A549 (cell line): ENCODE data around the gene CHD1. TPM values are rescaled to one million over a fixed set of nuclear protein-coding genes. Genes with fewer than 3 reads are reported as not detected.

Source experiments
- ATAC-seq, 2 experiments: fragments of 200-7000 bp in 1 of 2; fragments of >200 bp in 1 of 2; cut with Nextera tagmentation in 1 of 2; cut with Tn5 transposase in 1 of 2; 3 replicates each; pipeline versions ENCODE4 v1.8.0 to v1.9.1; 2018 to 2020; ENCODE audit warnings: mild to moderate bottlenecking in 1 of 2, moderate library complexity in 1 of 2
- CTCF ChIA-PET: fragments of 300-600 bp; sonication (Branson Sonifier 250); formaldehyde crosslinking; extraction: SDS; loops from one replicate; lab custom pipeline; 2021; ENCODE audit warnings: antibody characterized with exemption, inconsistent platforms; lab: Yijun Ruan, JAX
- POLR2A ChIA-PET: fragments of 350-600 bp; formaldehyde crosslinking; extraction: SDS; loops from one replicate; lab custom pipeline; 2021; ENCODE audit warnings: antibody characterized with exemption, inconsistent platforms; lab: Yijun Ruan, JAX
- DNase-seq, 2 experiments: peaks; one replicate each; pipeline versions ENCODE4 v3.0.0 to v3.0.0-alpha.2; 2011 to 2016; ENCODE audit warnings: low read depth in 1 of 2, low spot score in 1 of 2
- FAIRE-seq: peaks from 2 replicates; lab custom pipeline; 2011; peaks lifted over from hg19 to GRCh38; lab: Jason Lieb, UNC
- H3K27ac ChIP-seq, 2 experiments: fragments of >200 bp; sonication (Bioruptor Twin); formaldehyde crosslinking; 3 replicates each; pipeline ENCODE4 v1.5.1; 2016 to 2017
- H3K4me1 ChIP-seq: fragments of >200 bp; sonication (Bioruptor Twin); formaldehyde crosslinking; 3 replicates; pipeline ENCODE4 v1.6.1; 2016
- H3K4me2 ChIP-seq: fragments of >200 bp; sonication (Bioruptor Twin); formaldehyde crosslinking; 3 replicates; pipeline ENCODE4 v1.6.1; 2016
- H3K4me3 ChIP-seq: fragments of >200 bp; sonication (Bioruptor Twin); formaldehyde crosslinking; 3 replicates; pipeline ENCODE4 v1.5.1; 2016
- H3K9me3 ChIP-seq: fragments of >200 bp; sonication (Bioruptor Twin); formaldehyde crosslinking; 3 replicates; pipeline ENCODE4 v1.6.1; 2016
- CBX8 ChIP-seq: fragments of 200-600 bp; sonication (generic); IDR thresholded peaks from 2 replicates; pipeline ENCODE4 v1.6.1; 2016
- CHD2 ChIP-seq: fragments of 150-350 bp; IDR thresholded peaks from 2 replicates; pipeline ENCODE4 v1.6.1; 2014; ENCODE audit warnings: low read length; ENCODE audit not compliant: partially characterized antibody
- EHF ChIP-seq: fragments of 250-450 bp; sonication (Bioruptor Pico); IDR thresholded peaks from 2 replicates; pipeline ENCODE4 v1.5.0; 2020; ENCODE audit warnings: mild to moderate bottlenecking
- EP300 ChIP-seq, 2 experiments: fragments of >200 bp; sonication (Bioruptor Twin); formaldehyde crosslinking; IDR thresholded peaks; 2 replicates in 1 of 2; 3 replicates in 1 of 2; pipeline ENCODE4 v1.6.1; 2016 to 2017
- FOSL2 ChIP-seq, 2 experiments: fragments of 450-650 bp in 1 of 2; fragments of >200 bp in 1 of 2; sonication (Bioruptor Twin) in 1 of 2; formaldehyde crosslinking; IDR thresholded peaks; 2 replicates each; pipeline versions ENCODE4 v1.5.0 to v1.6.1; 2016 to 2020; ENCODE audit warnings: mild to moderate bottlenecking in 1 of 2, moderate library complexity in 1 of 2
- FOXS1 ChIP-seq: fragments of 250-450 bp; sonication (Bioruptor Pico); IDR thresholded peaks from 2 replicates; pipeline ENCODE4 v1.5.0; 2020; ENCODE audit warnings: mild to moderate bottlenecking, moderate library complexity
- HEYL ChIP-seq: fragments of 250-450 bp; sonication (Bioruptor Pico); IDR thresholded peaks from 2 replicates; pipeline ENCODE4 v1.8.0; 2021; ENCODE audit warnings: mild to moderate bottlenecking, moderate library complexity
- HOXA7 ChIP-seq: fragments of 250-450 bp; sonication (Bioruptor Pico); IDR thresholded peaks from 2 replicates; pipeline ENCODE4 v1.5.0; 2020; ENCODE audit warnings: mild to moderate bottlenecking, moderate library complexity
- MAFK ChIP-seq: fragments of 450-650 bp; IDR thresholded peaks from 2 replicates; pipeline ENCODE4 v1.6.1; 2014; ENCODE audit not compliant: partially characterized antibody
- POLR2AphosphoS2 ChIP-seq: conservative IDR thresholded peaks from 2 replicates; pipeline ENCODE4 v1.6.1; 2012; ENCODE audit warnings: low read length, improper control_type of control experiment, inconsistent platforms
- RCOR1 ChIP-seq: fragments of 150-350 bp; IDR thresholded peaks from 2 replicates; pipeline ENCODE4 v1.6.1; 2014; ENCODE audit warnings: antibody characterized with exemption, low read length, low read depth
- RNF2 ChIP-seq: fragments of 200-600 bp; sonication (generic); IDR thresholded peaks from 2 replicates; pipeline ENCODE4 v1.6.1; 2016; ENCODE audit warnings: low read depth, mild to moderate bottlenecking, antibody characterized with exemption, moderate library complexity, borderline replicate concordance
- SMC3 ChIP-seq: fragments of >200 bp; sonication (Bioruptor Twin); formaldehyde crosslinking; IDR thresholded peaks from 3 replicates; pipeline ENCODE4 v1.6.1; 2018; ENCODE audit warnings: inconsistent platforms
- TFCP2L1 ChIP-seq: fragments of 250-450 bp; sonication (Bioruptor Pico); IDR thresholded peaks from 2 replicates; pipeline ENCODE4 v1.5.0; 2021; ENCODE audit warnings: mild to moderate bottlenecking
- TP53 ChIP-seq: fragments of 250-450 bp; sonication (Bioruptor Pico); IDR thresholded peaks from 2 replicates; pipeline ENCODE4 v1.5.0; 2021; ENCODE audit warnings: mild to moderate bottlenecking, moderate library complexity
- ZFP36 ChIP-seq: fragments of 450-650 bp; IDR thresholded peaks from 2 replicates; pipeline ENCODE4 v1.6.1; 2014; ENCODE audit warnings: borderline replicate concordance; ENCODE audit not compliant: partially characterized antibody
- ZSCAN20 ChIP-seq: fragments of 250-450 bp; sonication (Bioruptor Pico); IDR thresholded peaks from 2 replicates; pipeline ENCODE4 v1.8.0; 2022; ENCODE audit warnings: mild to moderate bottlenecking, moderate library complexity
- WGBS: methylation state at CpG from one replicate; pipeline ENCODE4 v1.1.6; 2017; ENCODE audit errors: missing lambda C conversion rate; 5-methylcytosine and 5-hydroxymethylcytosine counted together
- polyA plus RNA-seq, 4 experiments: library from polyadenylated mRNA; depleted of rRNA in 3 of 4; stranded (reverse); fragments of >200 nt; fragmentation: RNase III in 1 of 4; extraction: RNeasy Plus Mini Kit Qiagen cat#74134 plus additional on column Dnase treatment in 1 of 4; gene quantifications; 2 replicates in 3 of 4; 3 replicates in 1 of 4; pipeline ENCODE4 v1.2.3, GENCODE V29; 2011 to 2017
- TF ChIP-seq, protein P1 (sequence below): fragments of 250-450 bp; sonication (Bioruptor Pico); IDR thresholded peaks from 2 replicates; pipeline ENCODE4 v1.5.0; 2021; ENCODE audit warnings: mild to moderate bottlenecking, moderate library complexity, borderline replicate concordance
- TF ChIP-seq, protein P2 (sequence below): fragments of >200 bp; sonication (Bioruptor Twin); formaldehyde crosslinking; IDR thresholded peaks from 3 replicates; pipeline ENCODE4 v1.5.1; 2016
- TF ChIP-seq, protein P3 (sequence below): fragments of 450-650 bp; IDR thresholded peaks from 2 replicates; pipeline ENCODE4 v1.6.1; 2014; ENCODE audit warnings: antibody characterized with exemption
- TF ChIP-seq, protein P4 (sequence below): IDR thresholded peaks from 2 replicates; pipeline ENCODE4 v1.6.1; 2012
- TF ChIP-seq, protein P5 (sequence below): IDR thresholded peaks from 2 replicates; pipeline ENCODE4 v1.6.1; 2012

Gene CHD1
- polyA plus RNA-seq, 2 of the 4 experiments (the other 2 are of a cell fraction), result 25.9 to 53.9 TPM

DNA sequence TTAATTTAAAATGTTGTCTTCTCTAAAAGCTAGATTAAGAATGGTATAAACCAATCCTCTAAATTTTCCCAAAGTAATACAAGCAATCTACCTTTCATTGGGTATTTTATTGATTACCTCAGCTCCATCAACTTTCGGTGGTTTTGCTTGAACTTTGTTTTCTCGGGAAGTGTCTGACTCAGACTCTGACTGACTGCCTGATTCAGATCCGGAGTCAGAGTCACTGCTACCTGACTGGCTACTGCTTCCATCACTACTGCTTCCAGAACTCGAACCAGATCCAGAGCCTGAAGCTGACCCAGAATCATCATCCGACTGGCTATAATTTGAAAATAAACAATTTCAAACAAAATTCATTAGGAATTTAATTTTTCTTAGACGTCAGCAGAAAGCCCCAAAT, 24.0 kb downstream of the CHD1 start:
- H3K4me3 ChIP-seq, result no peak overlapping the region
- TF ChIP-seq FOSL2 (IDR thresholded peaks at IDR 0.05) (no peak), FOSL2 (CRISPR knock-in tag; IDR thresholded peaks at IDR 0.05) (no peak), EP300 (IDR thresholded peaks at IDR 0.05) (no peak), POLR2AphosphoS2 (no peak), TFCP2L1 (CRISPR knock-in tag) (no peak), CHD2 (no peak), CBX8 (no peak)
- 48% methylated on average over 6 of the region's 6 CpGs for WGBS
- FAIRE-seq, result no peak
- ATAC-seq, result peak; percentile 62 to 63; a peak in 3 of 6 replicates
- H3K9me3 ChIP-seq, result no peaks in the 10 kb centered on the region
- peaks cover 24% of the 10 kb centered on the region for H3K4me1 ChIP-seq
- H3K27ac ChIP-seq, result no peak overlapping the region
- POLR2A ChIA-PET, result interaction anchor here (0.6 to 2.2 kb wide), 2 partner anchors 24 to 30 kb away, joined by 3 to 10 read pairs; partner anchors contain the start of gene CHD1
- no peak overlapping the region for H3K4me2 ChIP-seq
- CTCF ChIA-PET, result interaction anchor here (0.7 to 2.5 kb wide), 7 partner anchors 9 to 157 kb away, joined by 3 to 32 read pairs (median 3); no protein-coding TSS in a partner anchor
- no peak for DNase-seq

DNA sequence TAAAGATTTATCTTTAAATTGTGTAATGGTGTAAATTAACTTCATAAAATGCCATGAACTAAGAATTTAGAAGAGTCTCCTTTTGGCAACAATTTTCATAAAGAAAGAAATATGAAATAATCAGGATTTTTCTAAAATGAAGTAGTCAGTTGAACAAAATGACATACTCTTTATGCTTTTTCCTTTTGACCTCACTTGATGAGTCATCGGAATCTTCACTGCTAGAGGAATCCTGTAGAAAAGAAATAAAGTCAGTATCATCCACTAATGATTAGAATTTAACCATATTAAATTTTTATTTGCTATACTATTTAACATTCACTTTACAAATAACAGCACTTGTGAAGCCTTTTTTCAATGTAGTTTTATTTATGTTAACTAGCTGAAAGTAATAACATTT, 26.1 kb downstream of the CHD1 start:
- TF ChIP-seq RCOR1 (no peak), ZSCAN20 (no peak), HEYL (CRISPR knock-in tag) (no peak), TP53 (CRISPR knock-in tag) (no peak), FOSL2 (IDR thresholded peaks at IDR 0.05) (no peak), FOSL2 (CRISPR knock-in tag; IDR thresholded peaks at IDR 0.05) (peak; percentile 91), FOXS1 (CRISPR knock-in tag) (no peak), SMC3 (no peak), RNF2 (no peak), MAFK (peak; percentile 59)
- TF ChIP-seq, protein P1, sequence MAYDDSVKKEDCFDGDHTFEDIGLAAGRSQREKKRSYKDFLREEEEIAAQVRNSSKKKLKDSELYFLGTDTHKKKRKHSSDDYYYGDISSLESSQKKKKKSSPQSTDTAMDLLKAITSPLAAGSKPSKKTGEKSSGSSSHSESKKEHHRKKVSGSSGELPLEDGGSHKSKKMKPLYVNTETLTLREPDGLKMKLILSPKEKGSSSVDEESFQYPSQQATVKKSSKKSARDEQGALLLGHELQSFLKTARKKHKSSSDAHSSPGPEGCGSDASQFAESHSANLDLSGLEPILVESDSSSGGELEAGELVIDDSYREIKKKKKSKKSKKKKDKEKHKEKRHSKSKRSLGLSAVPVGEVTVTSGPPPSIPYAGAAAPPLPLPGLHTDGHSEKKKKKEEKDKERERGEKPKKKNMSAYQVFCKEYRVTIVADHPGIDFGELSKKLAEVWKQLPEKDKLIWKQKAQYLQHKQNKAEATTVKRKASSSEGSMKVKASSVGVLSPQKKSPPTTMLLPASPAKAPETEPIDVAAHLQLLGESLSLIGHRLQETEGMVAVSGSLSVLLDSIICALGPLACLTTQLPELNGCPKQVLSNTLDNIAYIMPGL (CRISPR knock-in tag), result no peak
- TF ChIP-seq, protein P2, sequence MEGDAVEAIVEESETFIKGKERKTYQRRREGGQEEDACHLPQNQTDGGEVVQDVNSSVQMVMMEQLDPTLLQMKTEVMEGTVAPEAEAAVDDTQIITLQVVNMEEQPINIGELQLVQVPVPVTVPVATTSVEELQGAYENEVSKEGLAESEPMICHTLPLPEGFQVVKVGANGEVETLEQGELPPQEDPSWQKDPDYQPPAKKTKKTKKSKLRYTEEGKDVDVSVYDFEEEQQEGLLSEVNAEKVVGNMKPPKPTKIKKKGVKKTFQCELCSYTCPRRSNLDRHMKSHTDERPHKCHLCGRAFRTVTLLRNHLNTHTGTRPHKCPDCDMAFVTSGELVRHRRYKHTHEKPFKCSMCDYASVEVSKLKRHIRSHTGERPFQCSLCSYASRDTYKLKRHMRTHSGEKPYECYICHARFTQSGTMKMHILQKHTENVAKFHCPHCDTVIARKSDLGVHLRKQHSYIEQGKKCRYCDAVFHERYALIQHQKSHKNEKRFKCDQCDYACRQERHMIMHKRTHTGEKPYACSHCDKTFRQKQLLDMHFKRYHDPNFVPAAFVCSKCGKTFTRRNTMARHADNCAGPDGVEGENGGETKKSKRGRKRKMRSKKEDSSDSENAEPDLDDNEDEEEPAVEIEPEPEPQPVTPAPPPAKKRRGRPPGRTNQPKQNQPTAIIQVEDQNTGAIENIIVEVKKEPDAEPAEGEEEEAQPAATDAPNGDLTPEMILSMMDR, result no peak
- TF ChIP-seq, protein P3, sequence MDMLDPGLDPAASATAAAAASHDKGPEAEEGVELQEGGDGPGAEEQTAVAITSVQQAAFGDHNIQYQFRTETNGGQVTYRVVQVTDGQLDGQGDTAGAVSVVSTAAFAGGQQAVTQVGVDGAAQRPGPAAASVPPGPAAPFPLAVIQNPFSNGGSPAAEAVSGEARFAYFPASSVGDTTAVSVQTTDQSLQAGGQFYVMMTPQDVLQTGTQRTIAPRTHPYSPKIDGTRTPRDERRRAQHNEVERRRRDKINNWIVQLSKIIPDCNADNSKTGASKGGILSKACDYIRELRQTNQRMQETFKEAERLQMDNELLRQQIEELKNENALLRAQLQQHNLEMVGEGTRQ, result no peak
- DNase-seq (no peak), FAIRE-seq (peak; percentile 86), ATAC-seq (no peak)
- Histone ChIP-seq H3K4me3 (no peak overlapping the region), H3K4me2 (no peak overlapping the region), H3K4me1 (peaks cover 24% of the 10 kb centered on the region), H3K9me3 (no peaks in the 10 kb centered on the region), H3K27ac (no peak overlapping the region)
- CTCF ChIA-PET, result no interaction called here
- 67% methylated on average over 1 of the region's 1 CpG for WGBS
- POLR2A ChIA-PET, result interaction anchor here (2.2 kb wide), 1 partner anchor 26 kb away, joined by 10 read pairs; the partner anchor contains the start of gene CHD1

DNA sequence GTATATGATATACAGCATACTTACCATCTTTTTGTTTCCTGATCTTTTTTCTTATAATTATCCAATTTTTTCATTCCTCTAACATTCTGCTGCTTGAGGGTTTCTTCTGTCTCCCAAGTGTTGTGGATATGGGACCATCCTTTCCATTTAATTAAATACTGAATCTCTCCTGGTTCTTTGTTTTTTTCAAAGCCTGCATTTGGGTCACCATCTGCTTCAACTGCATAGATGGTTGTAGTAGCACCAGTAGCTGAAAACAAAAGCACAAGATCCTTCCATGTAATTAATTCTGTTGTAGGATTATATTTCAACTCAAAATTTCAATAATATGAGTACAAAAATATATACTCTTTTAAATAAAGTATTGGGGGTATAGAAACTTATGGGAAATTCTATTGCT, 29.4 kb downstream of the CHD1 start:
- POLR2A ChIA-PET, result no interaction called here
- FAIRE-seq, result no peak
- Histone ChIP-seq H3K9me3 (no peaks in the 10 kb centered on the region), H3K4me2 (no peak overlapping the region)
- no peak for ATAC-seq
- no peak for TF ChIP-seq ZSCAN20
- TF ChIP-seq SMC3, result no peak
- no peak for TF ChIP-seq EHF (CRISPR knock-in tag)
- TF ChIP-seq ZFP36, result no peak
- TF ChIP-seq, protein P4, sequence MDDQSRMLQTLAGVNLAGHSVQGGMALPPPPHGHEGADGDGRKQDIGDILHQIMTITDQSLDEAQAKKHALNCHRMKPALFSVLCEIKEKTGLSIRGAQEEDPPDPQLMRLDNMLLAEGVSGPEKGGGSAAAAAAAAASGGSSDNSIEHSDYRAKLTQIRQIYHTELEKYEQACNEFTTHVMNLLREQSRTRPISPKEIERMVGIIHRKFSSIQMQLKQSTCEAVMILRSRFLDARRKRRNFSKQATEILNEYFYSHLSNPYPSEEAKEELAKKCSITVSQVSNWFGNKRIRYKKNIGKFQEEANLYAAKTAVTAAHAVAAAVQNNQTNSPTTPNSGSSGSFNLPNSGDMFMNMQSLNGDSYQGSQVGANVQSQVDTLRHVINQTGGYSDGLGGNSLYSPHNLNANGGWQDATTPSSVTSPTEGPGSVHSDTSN, result no peak
- TF ChIP-seq, protein P5, sequence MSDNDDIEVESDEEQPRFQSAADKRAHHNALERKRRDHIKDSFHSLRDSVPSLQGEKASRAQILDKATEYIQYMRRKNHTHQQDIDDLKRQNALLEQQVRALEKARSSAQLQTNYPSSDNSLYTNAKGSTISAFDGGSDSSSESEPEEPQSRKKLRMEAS, result no peak
- TF ChIP-seq HOXA7 (CRISPR knock-in tag), result no peak
- TF ChIP-seq, all 56 proteins: peak for 0
- no peak for DNase-seq
- Histone ChIP-seq H3K4me1 (peaks cover 10% of the 10 kb centered on the region), H3K27ac (no peak overlapping the region), H3K4me3 (no peak overlapping the region)
- CTCF ChIA-PET, result interaction anchor here (1.0 to 1.4 kb wide), 2 partner anchors 133 to 161 kb away, joined by 3 to 4 read pairs; no protein-coding TSS in a partner anchor
